A673 (cell line): ENCODE data around the gene TIAL1.

Experiments used
- EZH2 ChIP-seq: fragments of 200-600 bp; sonication (generic); IDR thresholded peaks from 2 replicates; pipeline ENCODE4 v1.6.1; 2017; ENCODE audit warnings: borderline replicate concordance, low read depth, mild to moderate bottlenecking, mixed read lengths, antibody characterized with exemption, low read length; ENCODE audit not compliant: poor library complexity, severe bottlenecking
- TF ChIP-seq, protein P1 (sequence below): fragments of 300-800, 200-600 bp; sonication (generic); conservative IDR thresholded peaks from 2 replicates; pipeline ENCODE4 v1.5.1; 2017; ENCODE audit warnings: low read depth, mild to moderate bottlenecking, antibody characterized with exemption, low read length, moderate library complexity, mixed read lengths

GRCh38 chr10:119597405-119598186, 832 bp upstream of the TIAL1 start:
- TF ChIP-seq, protein P1, sequence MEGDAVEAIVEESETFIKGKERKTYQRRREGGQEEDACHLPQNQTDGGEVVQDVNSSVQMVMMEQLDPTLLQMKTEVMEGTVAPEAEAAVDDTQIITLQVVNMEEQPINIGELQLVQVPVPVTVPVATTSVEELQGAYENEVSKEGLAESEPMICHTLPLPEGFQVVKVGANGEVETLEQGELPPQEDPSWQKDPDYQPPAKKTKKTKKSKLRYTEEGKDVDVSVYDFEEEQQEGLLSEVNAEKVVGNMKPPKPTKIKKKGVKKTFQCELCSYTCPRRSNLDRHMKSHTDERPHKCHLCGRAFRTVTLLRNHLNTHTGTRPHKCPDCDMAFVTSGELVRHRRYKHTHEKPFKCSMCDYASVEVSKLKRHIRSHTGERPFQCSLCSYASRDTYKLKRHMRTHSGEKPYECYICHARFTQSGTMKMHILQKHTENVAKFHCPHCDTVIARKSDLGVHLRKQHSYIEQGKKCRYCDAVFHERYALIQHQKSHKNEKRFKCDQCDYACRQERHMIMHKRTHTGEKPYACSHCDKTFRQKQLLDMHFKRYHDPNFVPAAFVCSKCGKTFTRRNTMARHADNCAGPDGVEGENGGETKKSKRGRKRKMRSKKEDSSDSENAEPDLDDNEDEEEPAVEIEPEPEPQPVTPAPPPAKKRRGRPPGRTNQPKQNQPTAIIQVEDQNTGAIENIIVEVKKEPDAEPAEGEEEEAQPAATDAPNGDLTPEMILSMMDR: no peak
- no peak for TF ChIP-seq EZH2
